ENCODE measurements around the gene RAB7A.

DNA sequence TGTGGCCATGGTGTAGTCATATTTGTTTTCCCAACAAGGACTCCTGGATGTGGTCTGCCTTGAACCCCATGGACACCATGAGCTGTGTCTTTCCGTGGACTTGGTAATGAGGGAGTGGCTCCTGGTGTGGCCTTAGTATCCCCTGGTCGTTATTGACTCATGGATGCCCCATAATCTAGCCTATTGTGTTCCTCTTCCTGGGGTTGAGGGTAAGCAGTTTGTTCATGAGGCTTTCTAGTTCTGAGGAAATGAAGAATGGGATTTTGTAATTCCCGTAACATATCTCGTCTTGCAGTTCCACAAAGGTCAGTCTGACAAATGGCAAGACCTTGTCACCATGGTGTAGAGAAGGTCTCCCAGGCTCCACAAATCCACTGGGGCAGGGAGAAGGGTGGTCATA is 22.6 kb downstream of the RAB7A start:
- no peak for TF ChIP-seq POLR2A (IDR thresholded peaks at IDR 0.05)
- TF ChIP-seq, protein P1, sequence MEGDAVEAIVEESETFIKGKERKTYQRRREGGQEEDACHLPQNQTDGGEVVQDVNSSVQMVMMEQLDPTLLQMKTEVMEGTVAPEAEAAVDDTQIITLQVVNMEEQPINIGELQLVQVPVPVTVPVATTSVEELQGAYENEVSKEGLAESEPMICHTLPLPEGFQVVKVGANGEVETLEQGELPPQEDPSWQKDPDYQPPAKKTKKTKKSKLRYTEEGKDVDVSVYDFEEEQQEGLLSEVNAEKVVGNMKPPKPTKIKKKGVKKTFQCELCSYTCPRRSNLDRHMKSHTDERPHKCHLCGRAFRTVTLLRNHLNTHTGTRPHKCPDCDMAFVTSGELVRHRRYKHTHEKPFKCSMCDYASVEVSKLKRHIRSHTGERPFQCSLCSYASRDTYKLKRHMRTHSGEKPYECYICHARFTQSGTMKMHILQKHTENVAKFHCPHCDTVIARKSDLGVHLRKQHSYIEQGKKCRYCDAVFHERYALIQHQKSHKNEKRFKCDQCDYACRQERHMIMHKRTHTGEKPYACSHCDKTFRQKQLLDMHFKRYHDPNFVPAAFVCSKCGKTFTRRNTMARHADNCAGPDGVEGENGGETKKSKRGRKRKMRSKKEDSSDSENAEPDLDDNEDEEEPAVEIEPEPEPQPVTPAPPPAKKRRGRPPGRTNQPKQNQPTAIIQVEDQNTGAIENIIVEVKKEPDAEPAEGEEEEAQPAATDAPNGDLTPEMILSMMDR (IDR thresholded peaks at IDR 0.05), result no peak
